ENCODE results near the gene LMBRD1. TPM values are rescaled to one million over a fixed set of nuclear protein-coding genes. Genes with fewer than 3 reads are reported as not detected.
"Not testable (repeated sequence)": the region's sequence is repeated elsewhere in the genome, so short reads cannot be mapped to it uniquely, and the experiment has no call there.

The LMBRD1 gene
- total RNA-seq, 1 donor from 2014 or later = 26.5 TPM

DNA sequence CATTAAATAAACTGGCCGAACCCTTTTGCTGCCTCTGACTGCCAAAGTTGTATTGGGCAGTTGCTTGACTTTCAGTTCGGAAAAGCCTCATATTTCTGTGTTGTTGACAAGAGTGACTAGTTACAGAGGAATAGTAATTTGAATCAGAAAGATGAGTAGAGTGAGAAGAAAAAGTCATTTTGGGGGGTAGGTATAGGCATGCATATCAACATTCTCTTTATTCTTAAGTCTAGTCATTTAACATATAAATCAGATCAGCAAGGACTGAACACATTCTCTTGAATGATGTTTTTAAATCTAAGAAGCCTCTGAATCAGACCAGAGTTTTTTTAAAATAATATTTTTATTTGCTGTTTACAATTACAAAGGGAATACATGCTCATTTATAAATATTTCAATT lies 4.9 kb upstream of the LMBRD1 start:
- no peak overlapping the region for H3K27ac Mint-ChIP-seq (ENCODE audit: unreplicated experiment)
- H3K27me3 Mint-ChIP-seq (ENCODE audit: unreplicated experiment) = peaks cover 4% of the 10 kb centered on the region
- peaks cover 8% of the 10 kb centered on the region for H3K4me1 Mint-ChIP-seq (ENCODE audit: unreplicated experiment)
- H3K36me3 Mint-ChIP-seq (ENCODE audit: low read depth, unreplicated experiment) = no peaks in the 10 kb centered on the region
- no peaks in the 10 kb centered on the region for H3K9me3 Mint-ChIP-seq (ENCODE audit: unreplicated experiment)
- TF ChIP-seq, protein P1, sequence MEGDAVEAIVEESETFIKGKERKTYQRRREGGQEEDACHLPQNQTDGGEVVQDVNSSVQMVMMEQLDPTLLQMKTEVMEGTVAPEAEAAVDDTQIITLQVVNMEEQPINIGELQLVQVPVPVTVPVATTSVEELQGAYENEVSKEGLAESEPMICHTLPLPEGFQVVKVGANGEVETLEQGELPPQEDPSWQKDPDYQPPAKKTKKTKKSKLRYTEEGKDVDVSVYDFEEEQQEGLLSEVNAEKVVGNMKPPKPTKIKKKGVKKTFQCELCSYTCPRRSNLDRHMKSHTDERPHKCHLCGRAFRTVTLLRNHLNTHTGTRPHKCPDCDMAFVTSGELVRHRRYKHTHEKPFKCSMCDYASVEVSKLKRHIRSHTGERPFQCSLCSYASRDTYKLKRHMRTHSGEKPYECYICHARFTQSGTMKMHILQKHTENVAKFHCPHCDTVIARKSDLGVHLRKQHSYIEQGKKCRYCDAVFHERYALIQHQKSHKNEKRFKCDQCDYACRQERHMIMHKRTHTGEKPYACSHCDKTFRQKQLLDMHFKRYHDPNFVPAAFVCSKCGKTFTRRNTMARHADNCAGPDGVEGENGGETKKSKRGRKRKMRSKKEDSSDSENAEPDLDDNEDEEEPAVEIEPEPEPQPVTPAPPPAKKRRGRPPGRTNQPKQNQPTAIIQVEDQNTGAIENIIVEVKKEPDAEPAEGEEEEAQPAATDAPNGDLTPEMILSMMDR (IDR thresholded peaks at IDR 0.05; ENCODE audit: unreplicated experiment) = no peak
- DNase-seq (ENCODE audit: low spot score) = no peak
- H3K4me3 Mint-ChIP-seq (ENCODE audit: unreplicated experiment) = no peak overlapping the region

DNA sequence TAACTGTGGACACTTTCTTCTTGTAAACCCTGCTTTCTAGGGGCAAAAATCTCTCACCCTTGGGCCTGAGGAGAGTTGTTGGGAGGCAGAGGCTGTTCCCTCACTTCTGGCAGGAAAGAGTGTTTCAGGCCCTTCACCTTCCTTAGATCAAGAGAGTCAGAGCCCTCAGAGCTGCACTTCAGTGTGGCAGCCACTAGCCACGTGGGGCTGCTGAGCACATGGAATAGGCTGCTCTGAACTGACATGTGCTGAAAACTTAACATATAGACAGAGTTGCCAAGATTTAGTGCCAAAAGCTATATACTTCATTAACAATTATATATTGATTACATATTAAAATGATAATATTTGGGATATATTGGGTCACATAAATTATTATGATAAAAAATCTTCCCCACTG lies 4.4 kb upstream of the LMBRD1 start:
- Mint-ChIP-seq H3K36me3 (ENCODE audit: low read depth, unreplicated experiment) (peaks cover under 1% of the 10 kb centered on the region), H3K9me3 (ENCODE audit: unreplicated experiment) (no peaks in the 10 kb centered on the region), H3K4me3 (ENCODE audit: unreplicated experiment) (no peak overlapping the region), H3K4me1 (ENCODE audit: unreplicated experiment) (peaks cover 8% of the 10 kb centered on the region), H3K27ac (ENCODE audit: unreplicated experiment) (no peak overlapping the region), H3K27me3 (ENCODE audit: unreplicated experiment) (peaks cover 3% of the 10 kb centered on the region)
- DNase-seq (ENCODE audit: low spot score) = no peak
- TF ChIP-seq, protein P1 (IDR thresholded peaks at IDR 0.05; ENCODE audit: unreplicated experiment) = no peak

DNA sequence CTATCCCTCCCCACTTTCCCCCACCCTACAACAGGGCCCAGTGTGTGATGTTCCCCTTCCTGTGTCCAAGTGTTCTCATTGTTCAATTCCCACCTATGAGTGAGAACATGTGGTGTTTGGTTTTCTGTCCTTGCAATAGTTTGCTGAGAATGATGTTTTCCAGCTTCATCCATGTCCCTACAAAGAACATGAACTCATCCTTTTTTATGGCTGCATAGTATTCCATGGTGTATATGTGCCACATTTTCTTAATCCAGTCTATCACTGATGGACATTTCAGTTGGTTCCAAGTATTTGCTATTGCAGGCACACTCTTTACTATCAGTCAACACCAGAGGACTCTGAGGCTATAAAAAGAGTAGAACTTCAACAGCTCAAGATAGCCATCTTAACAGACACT lies 2.0 kb upstream of the LMBRD1 start:
- H3K27me3 Mint-ChIP-seq (ENCODE audit: unreplicated experiment); DNase-seq (ENCODE audit: low spot score); H3K36me3 Mint-ChIP-seq (ENCODE audit: low read depth, unreplicated experiment); H3K9me3 Mint-ChIP-seq (ENCODE audit: unreplicated experiment); H3K4me3 Mint-ChIP-seq (ENCODE audit: unreplicated experiment); H3K27ac Mint-ChIP-seq (ENCODE audit: unreplicated experiment): not testable (repeated sequence)
- H3K4me1 Mint-ChIP-seq (ENCODE audit: unreplicated experiment) = peaks cover 18% of the 10 kb centered on the region

DNA sequence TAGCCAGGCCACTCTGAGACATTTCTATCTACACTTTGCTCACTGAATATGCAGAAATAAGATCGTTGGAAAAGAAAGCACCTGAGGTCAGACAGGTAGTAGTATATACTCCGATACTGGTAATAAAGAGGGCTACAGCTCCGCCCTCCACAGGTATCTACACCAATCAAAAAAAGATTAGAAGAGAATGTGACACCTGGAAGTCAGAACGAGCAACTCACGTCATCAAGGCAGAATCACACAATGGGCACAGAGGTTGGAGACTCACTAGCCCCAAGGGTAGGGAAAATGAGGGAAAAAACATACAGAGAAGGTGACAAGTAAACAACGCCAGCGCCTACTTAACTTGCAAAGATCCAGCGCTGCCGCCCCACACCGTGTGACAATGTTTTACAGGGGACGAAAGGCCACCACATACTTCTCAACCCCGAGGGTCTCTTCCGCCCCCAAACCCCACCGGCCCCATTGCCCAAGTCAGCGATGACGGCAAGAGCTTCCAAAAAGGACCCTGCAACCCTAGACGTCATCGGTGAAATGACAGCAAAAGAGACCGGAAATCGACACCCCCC lies 653 bp downstream of the LMBRD1 start:
- H3K4me3 Mint-ChIP-seq (ENCODE audit: unreplicated experiment) = peak overlapping the region; percentile 98
- H3K27ac Mint-ChIP-seq (ENCODE audit: unreplicated experiment) = peak overlapping the region; percentile 99
- no peaks in the 10 kb centered on the region for H3K9me3 Mint-ChIP-seq (ENCODE audit: unreplicated experiment)
- DNase-seq (ENCODE audit: low spot score) = no peak
- H3K36me3 Mint-ChIP-seq (ENCODE audit: low read depth, unreplicated experiment) = peaks cover 4% of the 10 kb centered on the region
- TF ChIP-seq, protein P1 (IDR thresholded peaks at IDR 0.05; ENCODE audit: unreplicated experiment) = no peak
- H3K27me3 Mint-ChIP-seq (ENCODE audit: unreplicated experiment) = peaks cover 3% of the 10 kb centered on the region
- H3K4me1 Mint-ChIP-seq (ENCODE audit: unreplicated experiment) = peaks cover 21% of the 10 kb centered on the region

DNA sequence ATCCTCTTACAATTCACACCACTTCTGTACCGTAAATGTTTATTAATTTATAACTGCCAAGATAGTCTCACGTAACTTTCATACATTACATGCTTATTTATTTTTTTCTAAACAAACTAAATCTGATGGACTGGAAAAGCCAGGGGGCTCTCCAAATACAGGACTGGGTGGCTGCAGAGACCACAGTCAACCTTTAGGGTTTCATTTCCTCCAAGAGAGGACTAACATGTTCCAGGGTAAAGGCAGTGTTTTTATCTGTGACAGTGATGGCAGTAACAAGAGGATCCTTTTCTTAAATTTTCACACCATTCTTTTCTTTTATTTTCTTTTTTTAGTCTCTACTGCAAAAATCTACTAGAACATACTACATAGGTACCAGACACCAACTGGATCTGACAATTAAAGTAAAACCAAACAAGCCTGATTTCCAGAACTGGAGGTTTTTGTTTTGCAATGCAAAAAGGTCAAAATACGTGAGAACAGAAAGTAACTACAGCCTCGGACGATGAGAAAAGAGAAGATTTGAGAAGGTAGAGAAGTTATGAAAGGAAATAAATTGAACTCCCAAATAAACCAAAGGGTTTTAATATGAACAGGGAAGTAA lies 1.2 kb downstream of the LMBRD1 start:
- H3K9me3 Mint-ChIP-seq (ENCODE audit: unreplicated experiment) = no peaks in the 10 kb centered on the region
- TF ChIP-seq, protein P1 (IDR thresholded peaks at IDR 0.05; ENCODE audit: unreplicated experiment) = no peak
- peaks cover 18% of the 10 kb centered on the region for H3K4me1 Mint-ChIP-seq (ENCODE audit: unreplicated experiment)
- no peak for DNase-seq (ENCODE audit: low spot score)
- H3K27me3 Mint-ChIP-seq (ENCODE audit: unreplicated experiment) = peaks cover 2% of the 10 kb centered on the region
- H3K36me3 Mint-ChIP-seq (ENCODE audit: low read depth, unreplicated experiment) = peaks cover 4% of the 10 kb centered on the region
- peak overlapping the region; percentile 98 for H3K4me3 Mint-ChIP-seq (ENCODE audit: unreplicated experiment)
- H3K27ac Mint-ChIP-seq (ENCODE audit: unreplicated experiment) = peak overlapping the region; percentile 99

Measured in endothelial cell (in vitro differentiated cells).